ENCODE results near the gene STAT5A. TPM values are rescaled to one million over a fixed set of nuclear protein-coding genes. Genes with fewer than 3 reads are reported as not detected.

Gene STAT5A
- total and polyA plus RNA-seq, 2 experiments from 2014 or later: 2.3 to 18.1 TPM

DNA sequence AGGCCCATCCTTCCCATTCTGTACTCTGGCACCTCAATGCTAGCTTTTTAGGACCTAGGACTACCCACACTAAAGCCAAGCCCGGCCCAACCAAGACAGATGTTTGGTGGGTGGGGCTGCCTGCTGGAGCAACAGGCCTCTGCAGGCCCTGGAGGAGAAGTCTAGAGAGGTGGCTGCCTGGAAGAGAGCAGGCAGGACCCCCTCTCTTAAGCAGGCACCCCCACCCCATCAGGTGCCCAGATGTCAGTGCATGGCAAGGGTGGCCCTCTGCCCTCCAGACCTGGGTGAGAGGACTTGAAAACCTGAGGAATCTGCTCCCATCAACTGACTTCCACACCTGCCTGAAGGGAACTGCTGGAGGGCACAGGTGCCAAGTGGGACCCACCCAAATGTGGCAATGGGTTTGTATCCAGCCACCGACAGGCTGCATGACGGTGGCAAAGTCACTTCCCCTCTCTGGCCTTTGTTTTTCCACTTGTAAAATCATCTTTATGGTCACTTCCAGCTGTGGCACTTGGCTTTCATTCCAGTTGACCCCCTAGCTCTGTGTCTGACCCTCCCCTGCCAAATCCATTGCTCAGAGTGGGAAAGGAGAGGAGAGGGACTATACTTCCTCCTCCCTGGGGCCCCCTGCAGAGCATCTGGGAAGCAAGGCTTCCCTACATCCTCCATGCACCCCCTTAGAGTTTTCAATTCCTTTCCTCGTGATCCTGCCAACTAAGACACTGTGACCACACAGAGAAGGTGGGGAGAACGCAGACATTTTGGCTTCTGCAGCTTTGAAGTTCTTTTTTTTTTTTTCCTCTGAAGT, 1.7 kb upstream of the STAT5A start (continued):
- TF ChIP-seq, protein P1, sequence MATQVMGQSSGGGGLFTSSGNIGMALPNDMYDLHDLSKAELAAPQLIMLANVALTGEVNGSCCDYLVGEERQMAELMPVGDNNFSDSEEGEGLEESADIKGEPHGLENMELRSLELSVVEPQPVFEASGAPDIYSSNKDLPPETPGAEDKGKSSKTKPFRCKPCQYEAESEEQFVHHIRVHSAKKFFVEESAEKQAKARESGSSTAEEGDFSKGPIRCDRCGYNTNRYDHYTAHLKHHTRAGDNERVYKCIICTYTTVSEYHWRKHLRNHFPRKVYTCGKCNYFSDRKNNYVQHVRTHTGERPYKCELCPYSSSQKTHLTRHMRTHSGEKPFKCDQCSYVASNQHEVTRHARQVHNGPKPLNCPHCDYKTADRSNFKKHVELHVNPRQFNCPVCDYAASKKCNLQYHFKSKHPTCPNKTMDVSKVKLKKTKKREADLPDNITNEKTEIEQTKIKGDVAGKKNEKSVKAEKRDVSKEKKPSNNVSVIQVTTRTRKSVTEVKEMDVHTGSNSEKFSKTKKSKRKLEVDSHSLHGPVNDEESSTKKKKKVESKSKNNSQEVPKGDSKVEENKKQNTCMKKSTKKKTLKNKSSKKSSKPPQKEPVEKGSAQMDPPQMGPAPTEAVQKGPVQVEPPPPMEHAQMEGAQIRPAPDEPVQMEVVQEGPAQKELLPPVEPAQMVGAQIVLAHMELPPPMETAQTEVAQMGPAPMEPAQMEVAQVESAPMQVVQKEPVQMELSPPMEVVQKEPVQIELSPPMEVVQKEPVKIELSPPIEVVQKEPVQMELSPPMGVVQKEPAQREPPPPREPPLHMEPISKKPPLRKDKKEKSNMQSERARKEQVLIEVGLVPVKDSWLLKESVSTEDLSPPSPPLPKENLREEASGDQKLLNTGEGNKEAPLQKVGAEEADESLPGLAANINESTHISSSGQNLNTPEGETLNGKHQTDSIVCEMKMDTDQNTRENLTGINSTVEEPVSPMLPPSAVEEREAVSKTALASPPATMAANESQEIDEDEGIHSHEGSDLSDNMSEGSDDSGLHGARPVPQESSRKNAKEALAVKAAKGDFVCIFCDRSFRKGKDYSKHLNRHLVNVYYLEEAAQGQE (IDR thresholded peaks at IDR 0.05; ENCODE audit: unreplicated experiment): no peak
- TF ChIP-seq, protein P2, sequence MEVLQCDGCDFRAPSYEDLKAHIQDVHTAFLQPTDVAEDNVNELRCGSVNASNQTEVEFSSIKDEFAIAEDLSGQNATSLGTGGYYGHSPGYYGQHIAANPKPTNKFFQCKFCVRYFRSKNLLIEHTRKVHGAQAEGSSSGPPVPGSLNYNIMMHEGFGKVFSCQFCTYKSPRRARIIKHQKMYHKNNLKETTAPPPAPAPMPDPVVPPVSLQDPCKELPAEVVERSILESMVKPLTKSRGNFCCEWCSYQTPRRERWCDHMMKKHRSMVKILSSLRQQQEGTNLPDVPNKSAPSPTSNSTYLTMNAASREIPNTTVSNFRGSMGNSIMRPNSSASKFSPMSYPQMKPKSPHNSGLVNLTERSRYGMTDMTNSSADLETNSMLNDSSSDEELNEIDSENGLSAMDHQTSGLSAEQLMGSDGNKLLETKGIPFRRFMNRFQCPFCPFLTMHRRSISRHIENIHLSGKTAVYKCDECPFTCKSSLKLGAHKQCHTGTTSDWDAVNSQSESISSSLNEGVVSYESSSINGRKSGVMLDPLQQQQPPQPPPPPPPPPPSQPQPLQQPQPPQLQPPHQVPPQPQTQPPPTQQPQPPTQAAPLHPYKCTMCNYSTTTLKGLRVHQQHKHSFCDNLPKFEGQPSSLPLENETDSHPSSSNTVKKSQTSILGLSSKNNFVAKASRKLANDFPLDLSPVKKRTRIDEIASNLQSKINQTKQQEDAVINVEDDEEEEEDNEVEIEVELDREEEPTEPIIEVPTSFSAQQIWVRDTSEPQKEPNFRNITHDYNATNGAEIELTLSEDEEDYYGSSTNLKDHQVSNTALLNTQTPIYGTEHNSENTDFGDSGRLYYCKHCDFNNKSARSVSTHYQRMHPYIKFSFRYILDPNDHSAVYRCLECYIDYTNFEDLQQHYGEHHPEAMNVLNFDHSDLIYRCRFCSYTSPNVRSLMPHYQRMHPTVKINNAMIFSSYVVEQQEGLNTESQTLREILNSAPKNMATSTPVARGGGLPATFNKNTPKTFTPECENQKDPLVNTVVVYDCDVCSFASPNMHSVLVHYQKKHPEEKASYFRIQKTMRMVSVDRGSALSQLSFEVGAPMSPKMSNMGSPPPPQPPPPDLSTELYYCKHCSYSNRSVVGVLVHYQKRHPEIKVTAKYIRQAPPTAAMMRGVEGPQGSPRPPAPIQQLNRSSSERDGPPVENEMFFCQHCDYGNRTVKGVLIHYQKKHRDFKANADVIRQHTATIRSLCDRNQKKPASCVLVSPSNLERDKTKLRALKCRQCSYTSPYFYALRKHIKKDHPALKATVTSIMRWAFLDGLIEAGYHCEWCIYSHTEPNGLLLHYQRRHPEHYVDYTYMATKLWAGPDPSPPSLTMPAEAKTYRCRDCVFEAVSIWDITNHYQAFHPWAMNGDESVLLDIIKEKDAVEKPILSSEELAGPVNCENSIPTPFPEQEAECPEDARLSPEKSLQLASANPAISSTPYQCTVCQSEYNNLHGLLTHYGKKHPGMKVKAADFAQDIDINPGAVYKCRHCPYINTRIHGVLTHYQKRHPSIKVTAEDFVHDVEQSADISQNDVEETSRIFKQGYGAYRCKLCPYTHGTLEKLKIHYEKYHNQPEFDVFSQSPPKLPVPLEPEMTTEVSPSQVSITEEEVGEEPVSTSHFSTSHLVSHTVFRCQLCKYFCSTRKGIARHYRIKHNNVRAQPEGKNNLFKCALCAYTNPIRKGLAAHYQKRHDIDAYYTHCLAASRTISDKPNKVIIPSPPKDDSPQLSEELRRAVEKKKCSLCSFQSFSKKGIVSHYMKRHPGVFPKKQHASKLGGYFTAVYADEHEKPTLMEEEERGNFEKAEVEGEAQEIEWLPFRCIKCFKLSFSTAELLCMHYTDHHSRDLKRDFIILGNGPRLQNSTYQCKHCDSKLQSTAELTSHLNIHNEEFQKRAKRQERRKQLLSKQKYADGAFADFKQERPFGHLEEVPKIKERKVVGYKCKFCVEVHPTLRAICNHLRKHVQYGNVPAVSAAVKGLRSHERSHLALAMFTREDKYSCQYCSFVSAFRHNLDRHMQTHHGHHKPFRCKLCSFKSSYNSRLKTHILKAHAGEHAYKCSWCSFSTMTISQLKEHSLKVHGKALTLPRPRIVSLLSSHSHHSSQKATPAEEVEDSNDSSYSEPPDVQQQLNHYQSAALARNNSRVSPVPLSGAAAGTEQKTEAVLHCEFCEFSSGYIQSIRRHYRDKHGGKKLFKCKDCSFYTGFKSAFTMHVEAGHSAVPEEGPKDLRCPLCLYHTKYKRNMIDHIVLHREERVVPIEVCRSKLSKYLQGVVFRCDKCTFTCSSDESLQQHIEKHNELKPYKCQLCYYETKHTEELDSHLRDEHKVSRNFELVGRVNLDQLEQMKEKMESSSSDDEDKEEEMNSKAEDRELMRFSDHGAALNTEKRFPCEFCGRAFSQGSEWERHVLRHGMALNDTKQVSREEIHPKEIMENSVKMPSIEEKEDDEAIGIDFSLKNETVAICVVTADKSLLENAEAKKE (CRISPR knock-in tag; IDR thresholded peaks at IDR 0.05): no peak

DNA sequence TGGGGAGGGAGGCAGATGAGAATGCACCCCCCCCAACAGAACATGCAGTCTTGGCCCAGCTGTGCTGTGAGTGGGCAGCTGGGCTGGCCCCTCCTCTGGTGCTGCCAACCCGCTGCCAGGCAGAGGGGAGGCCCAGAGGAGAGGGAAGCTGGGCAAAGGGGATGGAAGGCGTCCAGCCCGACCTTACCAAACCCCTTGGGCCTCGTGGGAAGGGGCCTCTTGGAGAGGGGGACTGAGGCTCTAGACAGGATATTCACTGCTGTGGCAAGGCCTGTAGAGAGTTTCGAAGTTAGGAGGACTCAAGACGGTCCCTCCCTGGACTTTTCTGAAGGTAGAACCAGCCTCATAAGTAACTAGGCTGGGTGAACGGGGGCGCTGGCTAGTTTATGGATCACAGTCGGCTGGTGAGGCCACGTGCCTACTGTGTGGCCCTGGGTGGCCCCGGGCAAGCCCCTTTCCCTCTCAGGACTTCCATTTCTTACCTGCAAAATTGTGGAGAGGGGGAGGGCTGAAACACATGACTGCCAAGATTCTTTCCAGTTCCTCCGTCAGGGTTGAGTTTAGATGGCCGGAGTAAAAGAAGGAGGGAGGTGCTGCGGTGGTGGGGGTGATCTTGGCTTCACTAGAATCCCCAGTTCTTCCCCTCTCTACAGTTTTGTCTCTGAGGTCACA, 857 bp upstream of the STAT5A start:
- no peaks in the 10 kb centered on the region for H3K79me2 ChIP-seq (replicated peaks; ENCODE audit: insufficient read depth)
- H3K9me3 Mint-ChIP-seq: no peaks in the 10 kb centered on the region
- peaks cover 9% of the 10 kb centered on the region; the same call in 1 of the 2 replicates for H3F3A ChIP-seq (replicated peaks; ENCODE audit: low read depth)
- H3K27me3 ChIP-seq (ENCODE audit: insufficient read depth): peaks cover 42% of the 10 kb centered on the region
- peak overlapping the region; percentile 85 for H3K4me2 ChIP-seq
- H3K36me3 Mint-ChIP-seq (ENCODE audit: low read depth): no peaks in the 10 kb centered on the region
- H3K4me3 Mint-ChIP-seq: peak overlapping the region; percentile 71
- H3K4me1 Mint-ChIP-seq: peaks cover 24% of the 10 kb centered on the region
- H3K4me1 ChIP-seq (ENCODE audit: insufficient read depth): peaks cover 13% of the 10 kb centered on the region
- H3K27ac Mint-ChIP-seq: no peak overlapping the region
- H3K9me2 ChIP-seq (ENCODE audit: insufficient read depth): no peaks in the 10 kb centered on the region
- H4K20me1 ChIP-seq (replicated peaks; ENCODE audit: insufficient read depth): no peaks in the 10 kb centered on the region
- no peak for ATAC-seq
- H3K27me3 Mint-ChIP-seq (ENCODE audit: insufficient read depth, low read depth, poor library complexity): peaks cover 38% of the 10 kb centered on the region
- peak; percentile 26 for DNase-seq (ENCODE audit: low spot score)
- peak overlapping the region; percentile 91 for H2AFZ ChIP-seq
- H3K27ac ChIP-seq (ENCODE audit: low read depth): no peak overlapping the region
- H3K4me3 ChIP-seq: peak overlapping the region; percentile 66
- H3K36me3 ChIP-seq (ENCODE audit: insufficient read depth): no peaks in the 10 kb centered on the region
- TF ChIP-seq STAT1 (IDR thresholded peaks at IDR 0.05; ENCODE audit: unreplicated experiment): no peak
- TF ChIP-seq ZNF331 (CRISPR knock-in tag; IDR thresholded peaks at IDR 0.05; ENCODE audit: low read depth): no peak
- TF ChIP-seq POLR2AphosphoS5 (IDR thresholded peaks at IDR 0.05; ENCODE audit: low read depth): no peak

Data from GM23338 (cell line).